ENCODE data around the gene FUNDC1. TPM values are rescaled to one million over a fixed set of nuclear protein-coding genes. Genes with fewer than 3 reads are reported as not detected.

Gene FUNDC1
- total RNA-seq, 1 experiment from 2014 or later = 20.9 TPM

DNA sequence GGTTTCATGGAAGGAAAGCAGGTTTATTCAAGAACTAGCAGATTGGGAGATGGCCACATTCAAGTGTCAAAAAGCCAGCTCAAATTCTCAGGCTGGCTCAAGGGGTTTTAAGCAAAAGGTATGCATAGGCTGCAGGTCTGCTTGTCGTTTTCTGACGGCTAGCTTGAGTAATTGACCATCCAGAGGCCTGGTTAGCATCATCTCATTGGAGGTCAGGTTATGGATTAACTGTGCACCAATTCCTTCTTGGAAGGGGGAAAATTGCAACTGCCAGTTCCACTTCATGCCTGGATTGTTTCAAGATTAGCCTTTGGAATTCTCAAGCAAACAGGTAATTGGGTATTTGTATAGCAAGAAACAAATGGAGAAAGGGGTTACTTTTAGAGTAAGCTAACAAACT, 62.1 kb downstream of the FUNDC1 start:
- H2BK15ac ChIP-seq (ENCODE audit: low read depth, low read length) = no peak overlapping the region
- H3K18ac ChIP-seq (ENCODE audit: insufficient read length, low read depth, low read length) = no peak overlapping the region
- H3K23ac ChIP-seq (ENCODE audit: insufficient read length, low read depth, low read length) = no peak overlapping the region
- H3K4me2 ChIP-seq (ENCODE audit: insufficient read depth, insufficient read length, low read length) = no peak overlapping the region
- no peaks in the 10 kb centered on the region for H3K79me1 ChIP-seq (ENCODE audit: insufficient read depth, low read depth, low read length, poor library complexity, severe bottlenecking)
- H3K23me2 ChIP-seq (ENCODE audit: insufficient read length, low read depth, low read length, poor library complexity, severe bottlenecking) = no peaks in the 10 kb centered on the region
- no peak overlapping the region for H2BK5ac ChIP-seq (ENCODE audit: insufficient read length, low read length)
- no peak overlapping the region for H3T11ph ChIP-seq (ENCODE audit: low read length)
- H2AFZ ChIP-seq (ENCODE audit: low read length) = no peak overlapping the region
- no CpG with 5 or more reads among the region's 2 CpGs for WGBS (ENCODE audit: extremely low coverage, insufficient read length, low lambda C conversion rate)
- H3K56ac ChIP-seq (ENCODE audit: insufficient read length, low read depth, low read length) = no peak overlapping the region
- DNase-seq = no peak
- H2BK20ac ChIP-seq (ENCODE audit: low read depth, low read length, poor library complexity, severe bottlenecking) = no peak overlapping the region
- H3K9me3 Mint-ChIP-seq = peaks cover 65 to 67% of the 10 kb centered on the region in 2 experiments
- no peak overlapping the region for H4K5ac ChIP-seq (ENCODE audit: insufficient read length, low read depth, low read length)
- H2AK5ac ChIP-seq (ENCODE audit: insufficient read length, low read length) = no peak overlapping the region
- H3K36me3 Mint-ChIP-seq (ENCODE audit: insufficient read depth in 1 of 3, low read depth in 3 of 3) = no peaks in the 10 kb centered on the region; a peak in 2 of 7 replicates
- no peak overlapping the region for H2BK120ac ChIP-seq (ENCODE audit: low read depth, low read length, poor library complexity, severe bottlenecking)
- H3K4me1 ChIP-seq (ENCODE audit: insufficient read depth, low read length) = no peaks in the 10 kb centered on the region
- no peak overlapping the region for H4K8ac ChIP-seq (replicated peaks; ENCODE audit: insufficient read length, low read depth, low read length)
- H4K91ac ChIP-seq (ENCODE audit: insufficient read length, low read depth, low read length) = no peak overlapping the region
- H3K27ac Mint-ChIP-seq = no peak overlapping the region
- TF ChIP-seq, protein P1, sequence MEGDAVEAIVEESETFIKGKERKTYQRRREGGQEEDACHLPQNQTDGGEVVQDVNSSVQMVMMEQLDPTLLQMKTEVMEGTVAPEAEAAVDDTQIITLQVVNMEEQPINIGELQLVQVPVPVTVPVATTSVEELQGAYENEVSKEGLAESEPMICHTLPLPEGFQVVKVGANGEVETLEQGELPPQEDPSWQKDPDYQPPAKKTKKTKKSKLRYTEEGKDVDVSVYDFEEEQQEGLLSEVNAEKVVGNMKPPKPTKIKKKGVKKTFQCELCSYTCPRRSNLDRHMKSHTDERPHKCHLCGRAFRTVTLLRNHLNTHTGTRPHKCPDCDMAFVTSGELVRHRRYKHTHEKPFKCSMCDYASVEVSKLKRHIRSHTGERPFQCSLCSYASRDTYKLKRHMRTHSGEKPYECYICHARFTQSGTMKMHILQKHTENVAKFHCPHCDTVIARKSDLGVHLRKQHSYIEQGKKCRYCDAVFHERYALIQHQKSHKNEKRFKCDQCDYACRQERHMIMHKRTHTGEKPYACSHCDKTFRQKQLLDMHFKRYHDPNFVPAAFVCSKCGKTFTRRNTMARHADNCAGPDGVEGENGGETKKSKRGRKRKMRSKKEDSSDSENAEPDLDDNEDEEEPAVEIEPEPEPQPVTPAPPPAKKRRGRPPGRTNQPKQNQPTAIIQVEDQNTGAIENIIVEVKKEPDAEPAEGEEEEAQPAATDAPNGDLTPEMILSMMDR (conservative IDR thresholded peaks at IDR 0.05) = no peak
- no peak overlapping the region for H3K9ac ChIP-seq (ENCODE audit: extremely low read depth, insufficient read length, low read length)
- peaks cover 14% of the 10 kb centered on the region for H3K9me3 ChIP-seq (ENCODE audit: control insufficient read depth, low read depth, low read length)
- H3K27me3 ChIP-seq (ENCODE audit: insufficient read depth, low read length) = no peaks in the 10 kb centered on the region
- no peak overlapping the region for H2BK12ac ChIP-seq (ENCODE audit: insufficient read length, low read depth, low read length)
- H3K27me3 Mint-ChIP-seq (ENCODE audit: low read depth) = peaks cover 2% of the 10 kb centered on the region; the same call in 1 of the 2 replicates
- H4K20me1 ChIP-seq (ENCODE audit: control insufficient read depth, insufficient read depth, insufficient read length) = no peaks in the 10 kb centered on the region
- no peak overlapping the region for H3K27ac ChIP-seq (ENCODE audit: insufficient read length, low read depth, low read length)
- H3K4ac ChIP-seq (ENCODE audit: low read depth, low read length) = no peak overlapping the region
- H3K79me2 ChIP-seq (ENCODE audit: insufficient read depth, low read length) = no peaks in the 10 kb centered on the region
- H3K4me1 Mint-ChIP-seq = no peaks in the 10 kb centered on the region
- no peak overlapping the region for H3K4me3 Mint-ChIP-seq
- no peak overlapping the region for H3K14ac ChIP-seq (ENCODE audit: insufficient read depth, low read length)
